NOMO-1 treated with DMSO at 0.1 percent for 48 hours (cell line): Measurements from ENCODE around the gene FBXW8.

Experiments
- DNase-seq: peaks from one replicate; lab custom pipeline; 2025; ENCODE audit not compliant: unreplicated experiment; lab: John Stamatoyannopoulos, UW

The FBXW8 gene

GRCh38 chr12:116910645-116911451 is at the start of gene FBXW8:
TSS of gene FBXW8 (plus strand) at chr12:116910950. CDS start at chr12:116911038, 88 bp downstream.
- peak; percentile 73 for DNase-seq

GRCh38 chr12:116861320-116861719 is 49.4 kb upstream of the FBXW8 start:
- peak; percentile 9 for DNase-seq

- DNase-seq, result no peak
These were observed 48.6 kb upstream of the FBXW8 start for GRCh38 chr12:116862167-116862566.

GRCh38 chr12:116863275-116863767 is 47.4 kb upstream of the FBXW8 start:
- DNase-seq, result no peak

- DNase-seq, result no peak
These were observed 46.2 kb upstream of the FBXW8 start for GRCh38 chr12:116864371-116865160.

- DNase-seq, result no peak
These were observed 43.2 kb upstream of the FBXW8 start for GRCh38 chr12:116867523-116867922.

GRCh38 chr12:116870306-116870705 is 40.4 kb upstream of the FBXW8 start:
- DNase-seq, result no peak

- DNase-seq, result no peak
These were observed 36.3 kb upstream of the FBXW8 start for GRCh38 chr12:116874324-116874995.

- no peak for DNase-seq
These were observed 34.4 kb upstream of the FBXW8 start for GRCh38 chr12:116876151-116876869.

- DNase-seq, result no peak
These were observed 31.9 kb upstream of the FBXW8 start for GRCh38 chr12:116878567-116879508.

GRCh38 chr12:116879509-116880212 is 31.1 kb upstream of the FBXW8 start:
- DNase-seq, result no peak

- DNase-seq, result no peak
These were observed 30.4 kb upstream of the FBXW8 start for GRCh38 chr12:116880213-116880816.

GRCh38 chr12:116880817-116881324 is 29.9 kb upstream of the FBXW8 start:
- peak; percentile 30 for DNase-seq

- no peak for DNase-seq
These were observed 29.3 kb upstream of the FBXW8 start, which contains the start of gene HRK for GRCh38 chr12:116881325-116881876. TSS of gene HRK (minus strand) at chr12:116881441. CDS start at chr12:116881307, 134 bp downstream.

GRCh38 chr12:116881877-116882507 is 28.8 kb upstream of the FBXW8 start:
- no peak for DNase-seq

GRCh38 chr12:116882742-116883141 is 28.0 kb upstream of the FBXW8 start:
- DNase-seq, result no peak

GRCh38 chr12:116884871-116885270 is 25.9 kb upstream of the FBXW8 start:
- no peak for DNase-seq
